GM23338 (cell line): ENCODE measurements around the gene ABCC6.
"Not testable (repeated sequence)": the region's sequence is repeated elsewhere in the genome, so short reads cannot be mapped to it uniquely, and the experiment has no call there.

Experiments
- CREB1 ChIP-seq: fragments of 250-450 bp; sonication (Bioruptor Pico); IDR thresholded peaks from 2 replicates; pipeline ENCODE4 v1.5.0; 2020; ENCODE audit warnings: low read depth, mild to moderate bottlenecking, moderate library complexity
- CTCF ChIP-seq, 2 experiments: fragments of 200-600 bp in 1 of 2; sonication (generic) in 1 of 2; conservative IDR thresholded peaks; 2 replicates each; pipeline versions ENCODE4 v1.5.1 to v1.6.1; 2016 to 2017; ENCODE audit warnings: antibody characterized with exemption in 2 of 2, low read depth in 2 of 2, mild to moderate bottlenecking in 2 of 2, moderate library complexity in 1 of 2
- EZH2 ChIP-seq: fragments of 200-600 bp; sonication (generic); IDR thresholded peaks from one replicate; pipeline ENCODE4 v1.8.0; 2017; ENCODE audit warnings: antibody characterized with exemption, mild to moderate bottlenecking, low read depth; ENCODE audit not compliant: unreplicated experiment
- POLR2AphosphoS5 ChIP-seq: IDR thresholded peaks from 2 replicates; pipeline ENCODE4 v1.6.1; 2016; ENCODE audit warnings: antibody characterized with exemption, low read depth
- REST ChIP-seq: IDR thresholded peaks from one replicate; pipeline ENCODE4 v1.6.1; 2018; ENCODE audit warnings: antibody characterized with exemption; ENCODE audit not compliant: unreplicated experiment

- not testable (repeated sequence) for TF ChIP-seq CTCF (conservative IDR thresholded peaks at IDR 0.05; ENCODE audit: low read depth in 2 of 2); EZH2; CREB1; REST; POLR2AphosphoS5
Measured at GRCh38 chr16:16223662-16224241, 458 bp upstream of the ABCC6 start.
